ENCODE data around the gene CBX6. TPM values are rescaled to one million over a fixed set of nuclear protein-coding genes. Genes with fewer than 3 reads are reported as not detected.

The CBX6 gene
- total RNA-seq (ENCODE audit: low replicate concordance): 22.2 and 24.6 TPM in 2 replicates

GRCh38 chr22:38872172-38872830 lies at the start of gene CBX6:
Gene CBX6, minus strand, starts transcription at chr22:38872216. Its CDS starts 26 bp downstream, at chr22:38872190.

GRCh38 chr22:38843657-38844314 lies 28.2 kb downstream of the CBX6 start, which contains the start of gene NPTXR:
Gene NPTXR, minus strand, starts transcription at chr22:38844028.

Other genes with a start within 250 kb of the CBX6 start
- 0.75 and 2.2 TPM in 2 replicates for gene FAM227A, start 215.8 kb downstream of the CBX6 start, total RNA-seq (ENCODE audit: low replicate concordance)
- 16.1 and 26.8 TPM in 2 replicates for gene CBY1, start 215.6 kb downstream of the CBX6 start, total RNA-seq (ENCODE audit: low replicate concordance)
- 48.3 and 75.0 TPM in 2 replicates for gene TOMM22, start 190.3 kb downstream of the CBX6 start, total RNA-seq (ENCODE audit: low replicate concordance)
- 31.1 and 54.8 TPM in 2 replicates for gene JOSD1, start 171.3 kb downstream of the CBX6 start, total RNA-seq (ENCODE audit: low replicate concordance)
- gene GTPBP1, start 166.3 kb downstream of the CBX6 start, total RNA-seq (ENCODE audit: low replicate concordance): 34.4 and 54.5 TPM in 2 replicates
- gene SUN2, start 116.2 kb downstream of the CBX6 start, total RNA-seq (ENCODE audit: low replicate concordance): 41.9 and 65.1 TPM in 2 replicates
- gene DNAL4, start 78.1 kb downstream of the CBX6 start, total RNA-seq (ENCODE audit: low replicate concordance): 12.4 and 19.4 TPM in 2 replicates
- 0.60 and 2.0 TPM in 2 replicates for gene NPTXR, start 28.2 kb downstream of the CBX6 start, total RNA-seq (ENCODE audit: low replicate concordance)
- gene APOBEC3A, start 85.4 kb upstream of the CBX6 start, total RNA-seq (ENCODE audit: low replicate concordance): not detected in 2 replicates
- gene APOBEC3B, start 110.1 kb upstream of the CBX6 start, total RNA-seq (ENCODE audit: low replicate concordance): 0.82 and 1.6 TPM in 2 replicates
- gene APOBEC3C, start 142.0 kb upstream of the CBX6 start, total RNA-seq (ENCODE audit: low replicate concordance): 5.4 and 6.0 TPM in 2 replicates
- 0.60 and 4.8 TPM in 2 replicates for gene APOBEC3D, start 148.9 kb upstream of the CBX6 start, total RNA-seq (ENCODE audit: low replicate concordance)
- 5.3 and 8.1 TPM in 2 replicates for gene APOBEC3F, start 168.6 kb upstream of the CBX6 start, total RNA-seq (ENCODE audit: low replicate concordance)
- 8.6 and 9.1 TPM in 2 replicates for gene APOBEC3G, start 205.1 kb upstream of the CBX6 start, total RNA-seq (ENCODE audit: low replicate concordance)
- gene APOBEC3H, start 225.0 kb upstream of the CBX6 start, total RNA-seq (ENCODE audit: low replicate concordance): 0.70 TPM in 1 of 2 replicates, not detected in the other

Measured in smooth muscle cell of the coronary artery (primary cell).